ENCODE results near the gene NAV1. TPM values are rescaled to one million over a fixed set of nuclear protein-coding genes. Genes with fewer than 3 reads are reported as not detected.

NAV1 gene
- polyA plus RNA-seq, 1 donor from 2014 or later, result 1.3 TPM

DNA sequence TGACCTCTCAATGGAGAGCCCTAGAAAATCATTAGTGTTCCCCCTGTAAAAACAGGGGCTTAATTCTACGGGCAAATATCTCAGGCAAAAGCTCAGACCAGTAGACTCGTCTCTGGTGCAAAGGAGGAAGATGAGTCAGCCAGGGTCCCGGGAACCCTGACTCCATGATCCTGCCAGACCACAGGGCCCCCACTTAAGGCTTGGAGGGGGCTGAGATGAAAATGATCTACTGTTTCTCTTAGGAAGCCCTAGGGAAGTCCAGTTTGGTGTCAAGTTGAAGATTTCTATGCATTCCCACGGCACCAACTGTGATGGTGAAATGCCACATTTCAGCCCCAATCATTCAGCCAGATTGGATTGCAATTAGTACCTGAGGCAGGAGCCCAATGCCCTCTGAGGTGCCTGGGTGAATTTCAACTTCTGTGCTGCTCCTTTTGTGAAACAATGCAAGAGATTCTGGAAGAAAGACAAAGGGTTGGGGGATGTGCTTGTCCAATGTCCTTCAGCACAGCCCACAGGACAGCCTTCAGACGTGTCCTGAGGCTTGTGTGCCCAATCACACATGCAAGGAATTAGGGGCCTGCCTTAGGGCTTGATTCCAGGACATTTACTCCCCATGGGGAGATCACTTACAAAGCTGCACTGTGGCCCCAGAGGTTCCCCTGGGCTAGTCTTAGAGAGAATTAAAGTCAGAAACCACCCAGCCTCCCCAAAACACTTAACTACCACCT lies 18.1 kb downstream of the NAV1 start:
- no peaks in the 10 kb centered on the region for H3K36me3 Mint-ChIP-seq
- H3K4me1 Mint-ChIP-seq, result peaks cover 0 to 3% (median 2%) of the 10 kb centered on the region in 3 donors
- no peaks in the 10 kb centered on the region for H3K9me3 Mint-ChIP-seq
- no peaks in the 10 kb centered on the region for H3K27me3 Mint-ChIP-seq
- H3K4me3 Mint-ChIP-seq, result no peak overlapping the region
- H3K27ac Mint-ChIP-seq, result no peak overlapping the region

DNA sequence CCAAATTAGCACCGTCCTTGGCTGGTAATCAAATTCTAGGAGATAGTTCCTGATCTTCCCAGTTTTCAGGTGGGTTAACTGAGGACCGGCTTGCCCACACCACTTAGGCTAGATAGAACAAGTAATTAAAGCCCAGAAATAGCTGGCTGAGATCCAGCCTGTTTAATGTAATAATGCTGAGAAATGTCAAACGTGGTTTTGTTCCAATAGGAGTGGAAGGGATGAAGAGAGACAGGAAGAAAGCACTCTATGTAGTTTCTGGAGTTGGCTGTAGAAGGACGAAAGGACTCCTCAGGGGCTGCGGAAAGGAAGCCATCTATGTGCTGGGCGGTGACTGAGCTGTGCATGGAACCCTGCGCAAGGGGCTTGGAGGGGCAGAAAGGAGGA lies 18.6 kb downstream of the NAV1 start:
- no peak overlapping the region for H3K27ac Mint-ChIP-seq
- H3K36me3 Mint-ChIP-seq, result peaks cover under 1% of the 10 kb centered on the region
- peaks cover 0 to 3% (median 2%) of the 10 kb centered on the region in 3 donors for H3K4me1 Mint-ChIP-seq
- peak overlapping the region in 1 of 4 donors; percentile 36 for H3K4me3 Mint-ChIP-seq
- H3K27me3 Mint-ChIP-seq, result no peaks in the 10 kb centered on the region
- no peaks in the 10 kb centered on the region for H3K9me3 Mint-ChIP-seq

DNA sequence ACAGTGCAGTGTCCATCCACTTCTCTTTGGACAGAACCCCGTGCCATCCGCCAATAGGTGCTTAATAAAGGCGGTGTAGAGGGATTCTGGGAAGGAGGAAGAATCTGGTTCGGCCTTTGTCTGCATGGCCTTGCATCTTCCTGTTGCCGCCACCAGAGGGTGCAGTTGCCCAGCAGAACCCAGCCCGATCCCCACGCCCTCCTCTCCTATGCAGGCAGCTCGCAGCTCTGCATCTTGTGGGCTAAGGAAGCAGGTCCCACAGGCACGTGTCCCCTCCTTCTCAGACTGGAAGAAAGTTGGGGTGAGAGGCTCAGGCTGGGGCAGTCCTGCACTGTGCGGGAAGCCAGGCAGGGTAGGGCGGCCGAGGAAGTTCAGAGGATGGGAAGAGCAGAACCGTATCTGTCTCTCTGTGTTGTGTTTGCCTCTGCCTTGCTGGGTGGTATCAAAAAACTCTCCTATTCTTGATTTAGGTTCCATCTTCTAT lies 20.8 kb downstream of the NAV1 start:
- no peak overlapping the region for H3K4me3 Mint-ChIP-seq
- peaks cover 0 to 3% (median 2%) of the 10 kb centered on the region in 3 donors for H3K4me1 Mint-ChIP-seq
- H3K27ac Mint-ChIP-seq, result no peak overlapping the region
- no peaks in the 10 kb centered on the region for H3K27me3 Mint-ChIP-seq
- no peaks in the 10 kb centered on the region for H3K9me3 Mint-ChIP-seq
- peaks cover 3% of the 10 kb centered on the region for H3K36me3 Mint-ChIP-seq

DNA sequence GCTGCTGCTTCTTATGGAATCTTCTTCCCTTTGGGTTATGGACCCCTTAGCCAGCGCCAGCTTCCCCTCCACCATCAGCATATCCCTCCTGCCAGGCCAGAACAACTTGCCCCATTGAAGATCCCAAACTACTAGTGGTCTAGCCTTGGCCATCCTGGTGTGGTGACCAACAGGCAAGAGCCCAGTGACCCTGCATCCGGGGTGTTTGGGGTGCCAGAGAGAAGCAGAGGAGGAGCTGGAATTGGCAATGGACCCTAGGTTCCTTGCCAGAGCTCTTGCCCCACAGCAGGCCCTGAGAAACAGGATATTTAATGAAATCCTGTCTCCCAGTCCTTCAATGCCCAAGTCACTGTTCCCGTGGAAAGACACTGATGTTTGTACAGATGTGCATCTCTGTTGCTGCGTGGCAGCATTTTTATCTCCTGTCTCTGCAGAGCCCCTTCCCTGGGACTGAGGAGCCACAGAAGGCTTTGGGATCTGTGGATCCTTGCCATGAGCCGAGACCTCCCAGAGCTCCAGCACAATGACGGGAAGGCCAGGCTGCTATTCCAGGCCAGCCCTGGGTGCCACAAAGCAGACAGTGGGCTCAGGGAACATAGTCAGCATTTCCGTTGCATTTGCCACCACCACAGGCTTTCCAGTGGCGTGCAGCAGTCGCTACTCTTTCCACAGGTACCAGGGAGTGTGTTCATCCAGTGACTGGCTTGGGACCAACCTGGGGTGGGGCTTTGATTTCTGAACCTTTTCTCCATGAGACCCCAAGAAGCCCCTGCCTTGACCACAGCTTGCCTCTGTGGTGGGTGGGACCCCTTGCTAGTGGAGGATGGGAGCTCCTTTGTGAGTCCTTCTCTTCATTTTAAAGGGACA lies 21.6 kb downstream of the NAV1 start:
- Mint-ChIP-seq H3K9me3 (no peaks in the 10 kb centered on the region), H3K27ac (no peak overlapping the region), H3K36me3 (peaks cover 3% of the 10 kb centered on the region), H3K27me3 (no peaks in the 10 kb centered on the region), H3K4me1 (peaks cover 0 to 3% (median 2%) of the 10 kb centered on the region in 3 donors), H3K4me3 (no peak overlapping the region)

DNA sequence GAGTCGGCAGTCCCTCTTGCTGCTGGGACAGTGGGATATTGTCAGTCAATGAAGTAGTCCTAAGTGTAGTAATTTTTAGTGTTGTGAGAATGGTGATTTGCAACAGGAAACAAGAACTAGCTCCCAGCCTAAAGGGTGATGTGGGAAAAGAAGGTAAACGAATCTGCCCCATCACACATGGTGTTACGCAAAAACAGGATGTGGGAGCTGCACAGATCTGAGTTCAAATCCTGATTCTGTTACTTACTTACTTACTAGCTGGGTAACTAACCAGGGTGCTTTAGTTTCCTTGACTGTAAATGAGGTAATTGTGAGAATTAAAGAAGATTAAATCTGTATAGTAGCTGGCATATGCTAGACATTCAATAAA lies 22.3 kb downstream of the NAV1 start:
- Mint-ChIP-seq H3K27me3 (no peaks in the 10 kb centered on the region), H3K4me3 (no peak overlapping the region), H3K27ac (no peak overlapping the region), H3K9me3 (no peaks in the 10 kb centered on the region), H3K4me1 (peaks cover 0 to 3% (median 2%) of the 10 kb centered on the region in 3 donors), H3K36me3 (peaks cover 3% of the 10 kb centered on the region)

DNA sequence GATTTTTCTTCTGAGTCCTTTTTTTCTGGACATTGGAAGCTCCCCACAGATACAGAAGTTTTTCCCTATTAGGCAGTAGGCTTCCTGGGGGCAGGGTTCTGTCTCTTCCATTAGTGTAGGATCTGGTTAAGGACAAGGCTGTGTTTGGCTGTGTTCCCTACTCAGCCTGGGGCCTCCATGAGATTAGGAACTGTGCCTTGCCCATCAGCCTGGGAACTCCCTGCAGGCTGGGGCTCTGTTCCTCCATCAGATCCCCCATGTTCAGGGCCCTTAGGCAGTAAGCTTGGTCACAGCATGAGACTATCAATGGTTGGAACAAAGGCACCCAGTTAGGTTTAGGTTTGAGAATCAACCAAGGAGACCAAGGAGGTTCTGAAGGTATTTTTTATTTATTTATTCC lies 22.7 kb downstream of the NAV1 start:
- Mint-ChIP-seq H3K36me3 (peaks cover 3% of the 10 kb centered on the region), H3K4me3 (no peak overlapping the region), H3K27ac (no peak overlapping the region), H3K27me3 (no peaks in the 10 kb centered on the region), H3K9me3 (no peaks in the 10 kb centered on the region), H3K4me1 (peaks cover 0 to 3% (median 2%) of the 10 kb centered on the region in 3 donors)

DNA sequence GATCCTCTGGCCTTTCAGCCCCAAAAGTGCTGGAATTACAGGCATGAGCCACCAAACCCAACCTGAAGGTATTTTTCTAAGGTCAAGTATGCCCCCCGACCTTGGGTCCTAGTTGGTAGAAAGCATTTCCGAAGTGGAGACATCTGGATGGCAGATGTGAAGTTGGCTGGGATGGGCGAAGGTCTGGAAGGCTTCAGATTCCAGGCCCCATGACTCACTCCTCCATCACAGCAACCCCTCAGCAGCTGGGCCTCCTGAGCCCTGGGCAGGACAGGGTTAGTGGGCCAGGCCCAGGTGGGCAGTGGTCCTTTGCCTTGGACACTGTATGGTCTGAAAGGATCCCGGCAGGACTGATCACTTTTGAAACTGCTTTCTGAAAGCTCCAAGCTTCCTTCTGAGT lies 23.3 kb downstream of the NAV1 start:
- H3K36me3 Mint-ChIP-seq, result peaks cover 3% of the 10 kb centered on the region
- H3K4me3 Mint-ChIP-seq, result no peak overlapping the region
- no peaks in the 10 kb centered on the region for H3K9me3 Mint-ChIP-seq
- no peaks in the 10 kb centered on the region for H3K27me3 Mint-ChIP-seq
- H3K4me1 Mint-ChIP-seq, result peaks cover 0 to 3% (median 2%) of the 10 kb centered on the region in 3 donors
- H3K27ac Mint-ChIP-seq, result peak overlapping the region in 1 of 3 donors; percentile 80

DNA sequence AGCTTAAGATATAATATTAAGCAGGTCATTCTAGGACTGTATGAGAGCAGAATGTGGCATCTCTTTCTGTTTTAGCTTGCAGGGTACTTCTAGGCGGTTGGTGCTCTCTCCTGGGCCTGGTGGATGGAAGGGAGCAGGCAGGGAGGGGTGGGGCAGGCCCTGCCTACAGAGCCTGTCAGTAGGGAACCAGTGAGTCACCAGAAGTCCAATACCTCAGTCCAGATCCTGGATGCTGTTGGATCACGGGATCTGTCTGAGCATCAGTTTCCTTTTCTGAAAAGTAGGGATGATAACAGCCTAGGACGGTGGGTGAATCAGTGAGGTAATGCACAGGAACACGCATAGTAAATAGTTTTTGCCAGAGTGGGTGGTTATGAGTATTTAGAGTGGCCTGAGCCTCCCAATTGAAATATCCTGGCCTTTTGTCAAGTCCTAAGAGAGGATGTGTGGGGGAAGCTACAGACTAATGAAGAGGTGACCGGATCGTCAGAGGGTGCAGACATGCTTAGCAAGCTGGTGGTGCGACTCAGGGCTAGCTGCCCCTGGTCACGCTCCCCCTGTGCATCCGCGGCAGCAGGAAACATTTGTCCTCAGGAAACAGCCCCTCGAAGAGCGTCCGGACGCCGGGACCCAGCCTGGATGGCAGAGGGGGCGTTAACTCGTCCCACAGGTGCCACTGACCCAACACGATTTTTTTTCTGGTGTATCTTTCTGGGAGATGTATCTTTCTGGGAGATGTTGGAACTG lies 23.9 kb downstream of the NAV1 start:
- Mint-ChIP-seq H3K4me1 (peaks cover 0 to 3% (median 2%) of the 10 kb centered on the region in 3 donors), H3K27ac (peak overlapping the region in 1 of 3 donors; percentile 80), H3K27me3 (peaks cover 3% of the 10 kb centered on the region)

DNA sequence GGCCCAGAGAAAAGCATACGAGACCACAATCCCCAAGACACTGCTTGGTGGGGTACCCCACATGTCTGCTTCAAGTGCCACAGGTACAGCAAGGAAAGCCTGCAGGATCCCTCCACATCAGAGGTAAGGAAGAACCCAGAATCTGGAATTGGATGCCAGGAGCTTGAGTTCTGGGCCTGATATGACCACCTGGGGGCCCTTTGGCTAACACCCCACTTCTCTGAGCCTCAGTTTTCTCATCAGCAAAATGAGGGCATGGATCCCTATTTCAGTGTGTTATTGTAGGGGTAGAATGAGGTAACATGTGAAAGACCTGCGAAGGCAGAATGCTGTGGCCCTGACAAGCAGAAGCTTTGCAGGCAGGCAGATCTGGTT lies 24.5 kb downstream of the NAV1 start:
- H3K27ac Mint-ChIP-seq, result no peak overlapping the region
- no peak overlapping the region for H3K4me3 Mint-ChIP-seq
- H3K36me3 Mint-ChIP-seq, result peaks cover 3% of the 10 kb centered on the region
- no peaks in the 10 kb centered on the region for H3K9me3 Mint-ChIP-seq
- peaks cover 0 to 3% (median 2%) of the 10 kb centered on the region in 3 donors for H3K4me1 Mint-ChIP-seq
- peaks cover 4% of the 10 kb centered on the region for H3K27me3 Mint-ChIP-seq

More for the DNA sequence above, 23.9 kb downstream of the NAV1 start:
- H3K36me3 Mint-ChIP-seq, result peaks cover 3% of the 10 kb centered on the region
- no peaks in the 10 kb centered on the region for H3K9me3 Mint-ChIP-seq
- H3K4me3 Mint-ChIP-seq, result peak overlapping the region in 1 of 4 donors; percentile 66

DNA sequence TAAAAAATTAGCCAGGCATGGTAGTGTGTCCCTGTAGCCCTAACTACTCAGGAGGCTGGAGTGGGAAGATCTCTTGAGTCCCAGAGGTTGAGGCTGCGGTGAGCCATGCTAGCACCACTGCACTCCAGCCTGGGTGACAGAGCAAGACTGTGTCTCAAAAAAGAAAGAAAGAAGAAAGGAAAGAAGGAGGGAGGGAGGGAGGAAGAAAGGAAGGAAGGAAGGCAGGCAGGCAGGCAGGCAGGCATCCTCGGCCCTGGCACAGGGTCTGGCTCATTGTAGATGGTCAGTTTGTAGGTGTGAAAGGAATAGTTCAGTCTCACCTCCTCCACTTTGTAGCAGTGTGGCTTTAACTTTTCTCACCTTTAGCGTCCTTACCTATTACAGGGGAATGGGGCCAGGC lies 25.0 kb downstream of the NAV1 start:
- H3K4me3 Mint-ChIP-seq, result no peak overlapping the region
- peaks cover 3% of the 10 kb centered on the region for H3K36me3 Mint-ChIP-seq
- peaks cover 0 to 3% (median 2%) of the 10 kb centered on the region in 3 donors for H3K4me1 Mint-ChIP-seq
- no peaks in the 10 kb centered on the region for H3K9me3 Mint-ChIP-seq
- peaks cover 4% of the 10 kb centered on the region for H3K27me3 Mint-ChIP-seq
- no peak overlapping the region for H3K27ac Mint-ChIP-seq

DNA sequence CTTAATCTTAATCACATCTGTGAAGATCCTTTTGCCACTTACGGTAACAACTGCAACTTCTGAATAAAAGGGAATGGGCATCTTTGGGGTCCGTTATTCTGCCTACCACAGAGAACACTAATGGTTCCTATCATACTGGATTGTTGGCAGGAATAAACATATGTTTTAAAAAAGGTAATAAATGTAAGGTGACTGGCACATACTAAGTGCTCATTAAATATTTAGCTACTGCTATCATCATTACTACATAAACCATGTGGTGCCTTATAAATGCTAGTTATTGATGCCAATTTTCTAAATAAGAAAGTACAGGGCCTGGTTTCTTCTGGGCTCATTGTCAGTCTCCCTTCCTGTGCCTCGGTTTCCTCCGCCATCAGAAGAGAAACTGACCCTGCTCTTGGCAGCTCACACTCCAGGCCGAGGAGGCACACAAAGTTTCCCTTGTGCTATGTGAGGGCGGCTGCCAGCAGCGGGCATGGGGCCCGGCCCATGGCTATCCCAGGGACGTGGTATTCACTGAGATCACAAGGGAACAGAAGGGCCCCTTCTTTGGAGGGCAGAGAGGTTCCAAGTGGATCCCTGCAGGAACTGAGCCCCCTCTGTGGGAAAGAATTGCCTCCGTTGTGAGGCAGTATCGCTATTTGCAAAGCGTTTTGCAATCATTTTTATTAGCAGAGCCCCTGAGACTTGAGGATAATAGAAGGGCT lies 26.2 kb downstream of the NAV1 start:
- Mint-ChIP-seq H3K4me3 (no peak overlapping the region), H3K27me3 (peaks cover 4% of the 10 kb centered on the region), H3K27ac (no peak overlapping the region), H3K4me1 (no peaks in the 10 kb centered on the region), H3K36me3 (peaks cover 3% of the 10 kb centered on the region), H3K9me3 (no peaks in the 10 kb centered on the region)

DNA sequence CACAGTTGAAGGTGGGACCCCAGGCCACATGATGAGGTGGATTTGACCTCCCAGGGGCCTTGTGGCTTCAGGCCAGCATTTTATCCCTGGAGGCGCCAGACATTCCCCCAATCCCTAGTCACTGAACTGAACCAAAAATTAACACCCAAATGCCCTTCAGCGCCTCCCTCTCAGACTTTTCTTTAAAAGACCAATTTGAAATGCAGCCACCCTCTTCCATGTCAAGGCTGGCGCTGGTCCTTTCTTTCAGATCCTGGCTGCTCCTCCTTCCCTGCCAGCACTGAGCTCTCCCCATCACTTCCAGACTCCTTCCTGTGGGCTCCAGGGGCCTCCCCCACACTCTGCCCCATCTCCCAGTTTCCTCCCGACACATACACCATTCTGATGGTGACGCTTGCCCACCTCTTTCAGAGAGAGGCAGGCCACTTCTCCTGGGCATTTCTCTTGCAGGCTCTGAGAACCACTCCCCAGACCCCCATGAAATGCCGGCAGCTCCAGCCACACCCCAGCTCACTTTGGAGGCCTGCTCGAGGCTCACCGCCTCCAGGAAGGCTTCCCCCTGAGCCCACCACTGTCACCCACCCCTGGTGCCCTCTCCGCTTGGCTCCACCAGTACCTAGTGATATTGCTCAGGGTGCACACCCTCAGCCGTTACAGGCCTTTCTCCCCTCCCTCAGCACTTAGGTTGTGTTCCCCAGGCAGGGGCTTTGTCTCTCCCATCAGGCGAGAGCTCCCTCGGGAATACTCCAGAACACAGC lies 27.0 kb downstream of the NAV1 start:
- Mint-ChIP-seq H3K27me3 (peaks cover 4% of the 10 kb centered on the region), H3K36me3 (peaks cover 3% of the 10 kb centered on the region), H3K4me1 (no peaks in the 10 kb centered on the region), H3K9me3 (no peaks in the 10 kb centered on the region), H3K4me3 (no peak overlapping the region), H3K27ac (no peak overlapping the region)

DNA sequence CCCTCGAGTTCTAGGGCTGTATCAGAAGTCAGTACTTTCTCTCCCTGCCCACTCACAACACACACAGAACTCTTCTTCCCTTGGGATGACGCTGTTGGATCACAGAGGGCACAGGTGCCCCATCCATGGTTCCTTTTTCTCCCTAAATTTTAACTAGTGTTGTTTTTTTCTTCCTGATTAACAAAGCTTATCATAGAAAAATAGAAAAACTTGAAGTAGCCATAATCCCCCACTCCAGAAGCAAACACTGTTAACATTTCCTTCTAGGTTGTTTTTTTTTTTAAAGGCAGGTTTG lies 27.5 kb downstream of the NAV1 start:
- no peak overlapping the region for H3K27ac Mint-ChIP-seq
- H3K9me3 Mint-ChIP-seq, result no peaks in the 10 kb centered on the region
- peaks cover 4% of the 10 kb centered on the region for H3K27me3 Mint-ChIP-seq
- H3K36me3 Mint-ChIP-seq, result peaks cover 3% of the 10 kb centered on the region
- H3K4me1 Mint-ChIP-seq, result no peaks in the 10 kb centered on the region
- H3K4me3 Mint-ChIP-seq, result no peak overlapping the region
